ENCODE data around the gene RASSF5.

Gene RASSF5

GRCh38 chr1:206570529-206570928, 63.2 kb downstream of the RASSF5 start:
- H3K27me3 ChIP-seq (ENCODE audit: control insufficient read depth, low read length): no peaks in the 10 kb centered on the region
- H3K4me3 ChIP-seq (ENCODE audit: low read length): no peak overlapping the region
- no peaks in the 10 kb centered on the region for H3K9me2 ChIP-seq (replicated peaks; ENCODE audit: control insufficient read depth, low read length)
- peaks cover 19% of the 10 kb centered on the region for H3K4me1 ChIP-seq (ENCODE audit: control insufficient read depth, low read length)
- no peak overlapping the region for H3K27ac ChIP-seq (ENCODE audit: low read depth, low read length)
- no peak for TF ChIP-seq EZH2phosphoT487 (IDR thresholded peaks at IDR 0.05; ENCODE audit: borderline replicate concordance, low read length)
- no peak for TF ChIP-seq CTCF (IDR thresholded peaks at IDR 0.05; ENCODE audit: low read depth, low read length, poor library complexity, severe bottlenecking)
- H4K20me1 ChIP-seq (ENCODE audit: control insufficient read depth, insufficient read depth, low read depth, low read length): no peaks in the 10 kb centered on the region
- H3F3A ChIP-seq (ENCODE audit: control insufficient read depth, insufficient read depth): no peaks in the 10 kb centered on the region
- H3K4me2 ChIP-seq (ENCODE audit: low read length): no peak overlapping the region
- no peaks in the 10 kb centered on the region; the same call in 1 of the 2 replicates for H3K36me3 ChIP-seq (ENCODE audit: control insufficient read depth, low read length)
- peaks cover 13% of the 10 kb centered on the region for H3K79me2 ChIP-seq (ENCODE audit: control insufficient read depth, low read length)
- H3K9me3 ChIP-seq (ENCODE audit: control insufficient read depth, insufficient read depth, low read length): no peaks in the 10 kb centered on the region

- peaks cover 27% of the 10 kb centered on the region for H3K4me1 ChIP-seq (ENCODE audit: control insufficient read depth, low read length)
- H4K20me1 ChIP-seq (ENCODE audit: control insufficient read depth, insufficient read depth, low read depth, low read length): no peaks in the 10 kb centered on the region
- H3K9me2 ChIP-seq (replicated peaks; ENCODE audit: control insufficient read depth, low read length): no peaks in the 10 kb centered on the region
- TF ChIP-seq EZH2phosphoT487 (IDR thresholded peaks at IDR 0.05; ENCODE audit: borderline replicate concordance, low read length) (no peak), CTCF (IDR thresholded peaks at IDR 0.05; ENCODE audit: low read depth, low read length, poor library complexity, severe bottlenecking) (no peak)
- H3K27ac ChIP-seq (ENCODE audit: low read depth, low read length): no peak overlapping the region
- no peaks in the 10 kb centered on the region for H3K9me3 ChIP-seq (ENCODE audit: control insufficient read depth, insufficient read depth, low read length)
- no peaks in the 10 kb centered on the region for H3K36me3 ChIP-seq (ENCODE audit: control insufficient read depth, low read length)
- no peaks in the 10 kb centered on the region for H3K27me3 ChIP-seq (ENCODE audit: control insufficient read depth, low read length)
- H3K4me3 ChIP-seq (ENCODE audit: low read length): no peak overlapping the region
- peaks cover 18% of the 10 kb centered on the region for H3K79me2 ChIP-seq (ENCODE audit: control insufficient read depth, low read length)
- no peak overlapping the region for H3K4me2 ChIP-seq (ENCODE audit: low read length)
- H3F3A ChIP-seq (ENCODE audit: control insufficient read depth, insufficient read depth): no peaks in the 10 kb centered on the region; the same call in 1 of the 2 replicates
Observed at GRCh38 chr1:206572835-206573234, 65.5 kb downstream of the RASSF5 start.

GRCh38 chr1:206573319-206573718, 66.0 kb downstream of the RASSF5 start:
- peaks cover 27% of the 10 kb centered on the region for H3K4me1 ChIP-seq (ENCODE audit: control insufficient read depth, low read length)
- no peak overlapping the region for H3K27ac ChIP-seq (ENCODE audit: low read depth, low read length)
- H4K20me1 ChIP-seq (ENCODE audit: control insufficient read depth, insufficient read depth, low read depth, low read length): no peaks in the 10 kb centered on the region
- peaks cover 18% of the 10 kb centered on the region for H3K79me2 ChIP-seq (ENCODE audit: control insufficient read depth, low read length)
- TF ChIP-seq CTCF (IDR thresholded peaks at IDR 0.05; ENCODE audit: low read depth, low read length, poor library complexity, severe bottlenecking): no peak
- no peak for TF ChIP-seq EZH2phosphoT487 (IDR thresholded peaks at IDR 0.05; ENCODE audit: borderline replicate concordance, low read length)
- H3K27me3 ChIP-seq (ENCODE audit: control insufficient read depth, low read length): no peaks in the 10 kb centered on the region
- H3K9me2 ChIP-seq (replicated peaks; ENCODE audit: control insufficient read depth, low read length): no peaks in the 10 kb centered on the region
- H3F3A ChIP-seq (ENCODE audit: control insufficient read depth, insufficient read depth): peaks cover 1% of the 10 kb centered on the region; the same call in 1 of the 2 replicates
- no peak overlapping the region for H3K4me3 ChIP-seq (ENCODE audit: low read length)
- H3K4me2 ChIP-seq (ENCODE audit: low read length): no peak overlapping the region
- no peaks in the 10 kb centered on the region for H3K9me3 ChIP-seq (ENCODE audit: control insufficient read depth, insufficient read depth, low read length)
- H3K36me3 ChIP-seq (ENCODE audit: control insufficient read depth, low read length): no peaks in the 10 kb centered on the region

All from DOHH2 (cell line).